Neuronal stem cell (in vitro differentiated cells): ENCODE measurements around the gene RNF157.
"Not testable (repeated sequence)": the region's sequence is repeated elsewhere in the genome, so short reads cannot be mapped to it uniquely, and the experiment has no call there.

Experiments
- DNase-seq: peaks from one replicate; pipeline ENCODE4 v3.0.0-alpha.2; 2013; ENCODE audit warnings: low spot score
- H2AFZ ChIP-seq: one replicate; pipeline ENCODE4 v1.6.1; 2013; ENCODE audit warnings: mild to moderate bottlenecking, low read length, inconsistent platforms
- H2AK5ac ChIP-seq: 2 replicates; pipeline ENCODE4 v1.6.1; 2013; ENCODE audit warnings: low read depth, mild to moderate bottlenecking, inconsistent platforms, low read length, moderate library complexity, mixed read lengths
- H2BK120ac ChIP-seq: 2 replicates; pipeline ENCODE4 v1.6.1; 2013; ENCODE audit warnings: low read depth, mild to moderate bottlenecking, inconsistent platforms, low read length, moderate library complexity, mixed read lengths
- H2BK12ac ChIP-seq: one replicate; pipeline ENCODE4 v1.6.1; 2013; ENCODE audit warnings: low read length, inconsistent platforms
- H2BK15ac ChIP-seq: 2 replicates; pipeline ENCODE4 v1.6.1; 2013; ENCODE audit warnings: mild to moderate bottlenecking, low read length, inconsistent platforms, mixed read lengths
- H2BK5ac ChIP-seq: one replicate; pipeline ENCODE4 v1.6.1; 2013; ENCODE audit warnings: inconsistent platforms, mild to moderate bottlenecking, low read length, moderate library complexity
- H3K14ac ChIP-seq: one replicate; pipeline ENCODE4 v1.6.1; 2013; ENCODE audit warnings: low read length, inconsistent platforms
- H3K18ac ChIP-seq: 2 replicates; pipeline ENCODE4 v1.6.1; 2013; ENCODE audit warnings: low read length, inconsistent platforms
- H3K23ac ChIP-seq: 2 replicates; pipeline ENCODE4 v1.6.1; 2013; ENCODE audit warnings: low read depth, mild to moderate bottlenecking, mixed read lengths, low read length, inconsistent platforms; ENCODE audit not compliant: poor library complexity
- H3K27ac ChIP-seq: replicated peaks from 3 replicates; pipeline ENCODE4 v1.5.1; 2013; ENCODE audit warnings: low read length, inconsistent platforms
- H3K27me3 ChIP-seq, 3 experiments: 2 replicates each; pipeline ENCODE4 v1.6.1; 2013; ENCODE audit warnings: low read length in 3 of 3, mild to moderate bottlenecking in 2 of 3, inconsistent platforms in 1 of 3, low read depth in 1 of 3, mixed read lengths in 1 of 3, moderate library complexity in 1 of 3; ENCODE audit not compliant: control insufficient read depth in 3 of 3, insufficient read depth in 3 of 3
- H3K36me3 ChIP-seq, 2 donors: replicated peaks in 1 of 2; 2 replicates each; pipeline ENCODE4 v1.6.1; 2013; ENCODE audit warnings: low read length in 2 of 2; ENCODE audit not compliant: control insufficient read depth in 2 of 2, insufficient read depth in 2 of 2
- H3K4ac ChIP-seq: 2 replicates; pipeline ENCODE4 v1.6.1; 2013; ENCODE audit warnings: inconsistent platforms, mild to moderate bottlenecking, low read length, moderate library complexity
- H3K4me1 ChIP-seq, 2 donors: 1 replicate in 1 of 2; 2 replicates in 1 of 2; pipeline ENCODE4 v1.6.1; 2013; ENCODE audit warnings: low read length in 2 of 2, low read depth in 1 of 2; ENCODE audit not compliant: control insufficient read depth in 2 of 2, insufficient read depth in 1 of 2
- H3K4me2 ChIP-seq: one replicate; pipeline ENCODE4 v1.6.1; 2013; ENCODE audit warnings: mild to moderate bottlenecking, low read length, inconsistent platforms; ENCODE audit not compliant: insufficient read depth, poor library complexity, severe bottlenecking
- H3K4me3 ChIP-seq, 2 donors: 2 replicates each; pipeline ENCODE4 v1.5.1; 2013; ENCODE audit warnings: low read length in 2 of 2, mild to moderate bottlenecking in 2 of 2, inconsistent platforms in 1 of 2, moderate library complexity in 1 of 2
- H3K79me1 ChIP-seq: one replicate; pipeline ENCODE4 v1.6.1; 2013; ENCODE audit warnings: low read depth, mild to moderate bottlenecking, inconsistent platforms, low read length, moderate library complexity
- H3K9ac ChIP-seq: one replicate; pipeline ENCODE4 v1.6.1; 2013; ENCODE audit warnings: mild to moderate bottlenecking, low read depth, low read length, inconsistent platforms; ENCODE audit not compliant: poor library complexity
- H3K9me3 ChIP-seq, 2 donors: replicated peaks in 1 of 2; 2 replicates each; pipeline versions ENCODE3 to v1.6.1; 2013; ENCODE audit warnings: low read length in 2 of 2, mild to moderate bottlenecking in 2 of 2, inconsistent platforms in 1 of 2, low read depth in 1 of 2, mixed read lengths in 1 of 2, moderate library complexity in 1 of 2; ENCODE audit not compliant: control insufficient read depth in 2 of 2, insufficient read depth in 1 of 2
- H4K8ac ChIP-seq: one replicate; pipeline ENCODE4 v1.6.1; 2013; ENCODE audit warnings: low read depth, mild to moderate bottlenecking, inconsistent platforms, low read length, moderate library complexity
- H4K91ac ChIP-seq: one replicate; pipeline ENCODE4 v1.6.1; 2013; ENCODE audit warnings: low read length, low read depth, mild to moderate bottlenecking, inconsistent platforms; ENCODE audit not compliant: poor library complexity
- WGBS, 2 donors: extraction: QIAGEN DNeasy Blood & Tissue Kit; methylation state at CpG; one replicate each; pipeline ENCODE4 v1.1.7; 2013; ENCODE audit warnings: missing lambda C conversion rate in 2 of 2, mixed read lengths in 1 of 2; ENCODE audit not compliant: insufficient read length in 2 of 2, insufficient replicate concordance in 1 of 2; ENCODE audit errors: extremely low coverage in 2 of 2; 5-methylcytosine and 5-hydroxymethylcytosine counted together

Gene RNF157

GRCh38 chr17:76208120-76208519, 32.2 kb downstream of the RNF157 start:
- Histone ChIP-seq H3K4me3 (no peak overlapping the region), H3K9ac (no peak overlapping the region), H2BK120ac (no peak overlapping the region), H2AFZ (no peak overlapping the region), H3K14ac (no peak overlapping the region), H3K27me3 (no peaks in the 10 kb centered on the region), H3K27ac (no peak overlapping the region), H3K9me3 (no peaks in the 10 kb centered on the region), H3K18ac (no peak overlapping the region), H2AK5ac (no peak overlapping the region), H2BK5ac (no peak overlapping the region), H3K79me1 (no peaks in the 10 kb centered on the region), H3K36me3 (peaks cover 2 to 59% of the 10 kb centered on the region in 2 donors), H4K8ac (no peak overlapping the region), H3K4me1 (peaks cover 2 to 3% of the 10 kb centered on the region in 2 donors), H3K4me2 (no peak overlapping the region), H4K91ac (no peak overlapping the region), H2BK15ac (no peak overlapping the region), H2BK12ac (no peak overlapping the region), H3K4ac (no peak overlapping the region), H3K23ac (no peak overlapping the region)
- no CpG with 5 or more reads among the region's 1 CpG for WGBS, 2 donors
- no peak for DNase-seq

GRCh38 chr17:76207275-76208059, 32.8 kb downstream of the RNF157 start:
- Histone ChIP-seq H3K27me3 (no peaks in the 10 kb centered on the region), H3K4ac (no peak overlapping the region), H4K91ac (no peak overlapping the region), H3K4me3 (no peak overlapping the region), H3K23ac (no peak overlapping the region), H3K79me1 (no peaks in the 10 kb centered on the region), H2BK12ac (no peak overlapping the region), H3K14ac (no peak overlapping the region), H3K18ac (no peak overlapping the region), H3K36me3 (peaks cover 2 to 64% of the 10 kb centered on the region in 2 donors), H4K8ac (no peak overlapping the region), H2AK5ac (no peak overlapping the region), H2BK5ac (no peak overlapping the region), H3K9ac (no peak overlapping the region), H3K27ac (no peak overlapping the region), H2BK120ac (no peak overlapping the region), H3K4me1 (peaks cover 2 to 3% of the 10 kb centered on the region in 2 donors), H3K9me3 (no peaks in the 10 kb centered on the region), H3K4me2 (no peak overlapping the region), H2AFZ (no peak overlapping the region), H2BK15ac (no peak overlapping the region)
- no peak for DNase-seq
- no CpG with 5 or more reads among the region's 7 CpGs for WGBS, 2 donors

- no CpG with 5 or more reads among the region's 9 CpGs for WGBS, 2 donors
Observed at GRCh38 chr17:76205542-76206144, 34.6 kb downstream of the RNF157 start.

GRCh38 chr17:76204277-76204676, 36.0 kb downstream of the RNF157 start:
- Histone ChIP-seq H2AFZ (no peak overlapping the region), H3K4ac (no peak overlapping the region), H2AK5ac (no peak overlapping the region), H2BK15ac (no peak overlapping the region), H3K23ac (no peak overlapping the region), H4K8ac (no peak overlapping the region), H3K27me3 (no peaks in the 10 kb centered on the region), H2BK5ac (no peak overlapping the region), H3K9me3 (peaks cover 0 to 1% of the 10 kb centered on the region in 2 donors), H3K9ac (no peak overlapping the region), H3K27ac (no peak overlapping the region), H2BK120ac (no peak overlapping the region), H4K91ac (no peak overlapping the region), H3K4me3 (no peak overlapping the region), H3K14ac (no peak overlapping the region), H3K4me2 (no peak overlapping the region), H3K79me1 (no peaks in the 10 kb centered on the region), H2BK12ac (no peak overlapping the region), H3K36me3 (peaks cover 4 to 62% of the 10 kb centered on the region in 2 donors), H3K18ac (no peak overlapping the region), H3K4me1 (peaks cover 2 to 3% of the 10 kb centered on the region in 2 donors)
- DNase-seq = no peak
- WGBS, 2 donors = no CpG with 5 or more reads among the region's 3 CpGs

More at GRCh38 chr17:76205542-76206144, 34.6 kb downstream of the RNF157 start:
- H2BK5ac ChIP-seq, DNase-seq, H3K9me3 ChIP-seq, H3K9ac ChIP-seq, H3K18ac ChIP-seq, H2BK120ac ChIP-seq, H2BK15ac ChIP-seq, H3K14ac ChIP-seq, H3K4me2 ChIP-seq, H2BK12ac ChIP-seq, H3K4ac ChIP-seq, H3K4me1 ChIP-seq, H3K79me1 ChIP-seq, H3K23ac ChIP-seq, H4K91ac ChIP-seq, H2AFZ ChIP-seq, H3K27me3 ChIP-seq, H4K8ac ChIP-seq, H3K27ac ChIP-seq, H2AK5ac ChIP-seq, H3K4me3 ChIP-seq: not testable (repeated sequence)
- H3K36me3 ChIP-seq = peaks cover 4 to 58% of the 10 kb centered on the region in 2 donors
